PFSK-1 (cell line): Measurements from ENCODE around the gene CYSLTR2.

Experiments used
- FOXP2 ChIP-seq: optimal IDR thresholded peaks from 2 replicates; pipeline ENCODE3; 2011; ENCODE audit warnings: borderline replicate concordance, control low read depth, inconsistent platforms; ENCODE audit not compliant: insufficient read depth; ENCODE audit errors: extremely low read length, extremely low read depth
- POLR2AphosphoS5 ChIP-seq: IDR thresholded peaks from 2 replicates; pipeline ENCODE4 v1.6.1; 2012; ENCODE audit warnings: low read depth, mild to moderate bottlenecking, control low read depth, low read length, moderate library complexity
- SIN3A ChIP-seq: IDR thresholded peaks from 2 replicates; pipeline ENCODE4 v1.6.1; 2012; ENCODE audit warnings: mild to moderate bottlenecking, low read length, moderate library complexity, borderline replicate concordance; ENCODE audit not compliant: insufficient read depth

DNA sequence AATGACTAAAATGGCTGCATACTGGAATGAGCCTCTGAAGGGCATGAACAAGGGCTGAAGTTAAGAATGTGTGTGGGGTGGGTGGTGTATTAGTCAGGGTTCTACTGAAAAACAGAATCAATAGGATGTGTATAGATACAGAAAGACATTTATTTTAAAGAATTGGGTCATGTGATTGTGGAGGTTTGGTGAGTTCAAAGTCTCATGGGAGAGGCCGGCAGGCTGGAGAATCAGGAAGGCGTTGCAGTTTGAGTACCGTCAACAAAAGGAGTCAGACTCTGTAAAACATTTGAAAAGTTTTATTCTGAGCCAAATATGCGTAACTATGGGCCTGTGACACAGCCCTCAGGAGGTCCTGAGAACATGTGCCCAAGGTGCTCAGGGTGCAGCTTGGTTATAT lies 24.5 kb upstream of the CYSLTR2 start:
- TF ChIP-seq FOXP2 (no peak), POLR2AphosphoS5 (no peak), SIN3A (no peak)
